A673 (cell line): ENCODE data around the gene GLMP.

Experiments used
- CTCF ChIP-seq: fragments of 300-800, 200-600 bp; sonication (generic); conservative IDR thresholded peaks from 2 replicates; pipeline ENCODE4 v1.5.1; 2017; ENCODE audit warnings: low read depth, mild to moderate bottlenecking, antibody characterized with exemption, low read length, moderate library complexity, mixed read lengths
- EZH2 ChIP-seq: fragments of 200-600 bp; sonication (generic); IDR thresholded peaks from 2 replicates; pipeline ENCODE4 v1.6.1; 2017; ENCODE audit warnings: borderline replicate concordance, low read depth, mild to moderate bottlenecking, mixed read lengths, antibody characterized with exemption, low read length; ENCODE audit not compliant: poor library complexity, severe bottlenecking

- TF ChIP-seq CTCF (no peak), EZH2 (no peak)
These were observed 29.4 kb downstream of the GLMP start for GRCh38 chr1:156266051-156266450.
